Medulla oblongata (tissue), 1 donor: ENCODE measurements around the gene GPX5.
"Not testable (repeated sequence)": the region's sequence is repeated elsewhere in the genome, so short reads cannot be mapped to it uniquely, and the experiment has no call there.

ENCODE experiments used
- DNase-seq: peaks from one replicate; pipeline ENCODE4 v3.0.0-alpha.2; 2015; ENCODE audit errors: extremely low spot score

GPX5 gene

DNA sequence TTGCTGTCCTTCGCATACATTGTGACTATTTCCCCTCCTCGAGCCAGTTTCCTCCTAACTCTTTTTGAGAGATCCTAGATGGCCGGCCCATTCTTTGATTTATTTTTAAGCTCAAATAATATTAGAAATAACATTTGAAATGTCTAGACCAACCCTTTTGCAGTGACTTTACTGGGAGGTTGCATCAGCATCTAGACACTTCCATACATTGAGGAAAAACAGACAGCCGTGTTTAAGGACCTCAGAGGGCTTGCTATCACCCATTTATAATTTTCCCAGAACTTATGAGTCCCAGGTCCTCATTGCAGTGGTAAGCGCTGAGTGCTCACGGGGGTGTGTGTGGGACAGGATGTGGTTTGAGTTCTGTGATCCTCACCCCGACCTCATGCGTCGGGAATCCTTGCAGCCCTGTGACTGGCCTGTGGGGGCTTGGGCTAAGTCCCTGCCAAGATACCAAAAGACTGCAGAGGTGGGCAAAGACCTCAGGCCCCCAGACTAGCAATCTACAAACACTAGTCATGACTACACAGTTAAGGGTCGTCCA is at the start of gene GPX5:
GPX5 (plus strand) TSS at position 386 of the 544 bp plus-strand sequence; CDS start at position 519, 133 bp downstream.
- DNase-seq: no peak

- no peak for DNase-seq
Measured at GRCh38 chr6:28478518-28478917, 47.2 kb upstream of the GPX5 start.

DNA sequence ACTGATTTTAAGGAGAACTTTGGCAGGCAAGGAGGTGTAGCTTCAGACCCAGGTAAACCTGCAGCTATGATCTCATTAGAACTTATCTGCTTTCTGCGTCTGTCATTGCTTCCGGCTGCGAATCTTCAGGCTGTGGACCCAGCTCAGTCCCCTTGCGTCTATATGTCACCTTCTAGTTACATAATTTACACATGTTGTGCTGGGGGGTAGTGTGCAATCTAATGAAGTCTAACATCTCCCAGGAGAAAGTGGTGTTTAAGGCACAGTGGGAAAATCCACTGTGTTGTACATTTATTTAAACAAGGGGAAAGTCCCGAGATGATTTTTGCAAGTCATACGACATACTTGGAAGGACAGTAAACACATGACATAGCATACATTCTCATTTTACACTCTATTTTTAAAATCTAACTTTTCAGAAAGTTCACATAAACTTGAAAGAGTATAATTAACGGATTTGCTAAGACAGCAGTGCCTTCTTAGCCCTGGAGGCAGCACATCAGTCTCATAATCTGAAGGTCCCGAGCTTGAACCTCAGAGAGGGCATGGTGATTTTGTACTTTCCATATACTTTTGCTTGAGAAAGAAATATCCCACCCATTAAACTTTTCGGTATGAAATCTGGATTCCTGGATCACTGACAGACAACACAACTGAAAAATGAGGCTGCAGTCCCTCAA is 45.3 kb upstream of the GPX5 start:
- DNase-seq: no peak

GRCh38 chr6:28485482-28485881 is 40.2 kb upstream of the GPX5 start:
- no peak for DNase-seq

DNA sequence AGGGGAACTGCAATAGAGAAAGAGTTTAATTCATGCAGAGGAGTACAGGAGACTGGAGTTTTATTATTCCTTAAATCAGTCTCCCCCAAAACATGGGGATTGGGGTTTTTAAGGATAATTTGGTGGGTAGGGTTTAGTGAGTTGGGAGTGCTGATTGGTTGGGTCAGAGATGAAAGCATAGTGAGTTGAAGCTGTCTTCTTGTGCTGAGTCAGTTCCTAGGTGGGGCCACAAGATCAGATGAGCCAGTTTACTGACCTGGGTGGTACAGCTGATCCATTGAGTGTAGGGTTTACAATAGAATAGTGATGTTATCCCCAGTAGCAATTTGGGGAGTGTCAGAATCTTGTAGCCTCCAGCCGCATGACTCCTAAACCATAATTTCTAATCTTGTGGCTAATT is 39.1 kb upstream of the GPX5 start:
- no peak for DNase-seq

GRCh38 chr6:28486988-28487742 is 38.5 kb upstream of the GPX5 start:
- DNase-seq: no peak

- DNase-seq: peak; percentile 22
Measured at GRCh38 chr6:28488916-28489365, 36.7 kb upstream of the GPX5 start.

DNA sequence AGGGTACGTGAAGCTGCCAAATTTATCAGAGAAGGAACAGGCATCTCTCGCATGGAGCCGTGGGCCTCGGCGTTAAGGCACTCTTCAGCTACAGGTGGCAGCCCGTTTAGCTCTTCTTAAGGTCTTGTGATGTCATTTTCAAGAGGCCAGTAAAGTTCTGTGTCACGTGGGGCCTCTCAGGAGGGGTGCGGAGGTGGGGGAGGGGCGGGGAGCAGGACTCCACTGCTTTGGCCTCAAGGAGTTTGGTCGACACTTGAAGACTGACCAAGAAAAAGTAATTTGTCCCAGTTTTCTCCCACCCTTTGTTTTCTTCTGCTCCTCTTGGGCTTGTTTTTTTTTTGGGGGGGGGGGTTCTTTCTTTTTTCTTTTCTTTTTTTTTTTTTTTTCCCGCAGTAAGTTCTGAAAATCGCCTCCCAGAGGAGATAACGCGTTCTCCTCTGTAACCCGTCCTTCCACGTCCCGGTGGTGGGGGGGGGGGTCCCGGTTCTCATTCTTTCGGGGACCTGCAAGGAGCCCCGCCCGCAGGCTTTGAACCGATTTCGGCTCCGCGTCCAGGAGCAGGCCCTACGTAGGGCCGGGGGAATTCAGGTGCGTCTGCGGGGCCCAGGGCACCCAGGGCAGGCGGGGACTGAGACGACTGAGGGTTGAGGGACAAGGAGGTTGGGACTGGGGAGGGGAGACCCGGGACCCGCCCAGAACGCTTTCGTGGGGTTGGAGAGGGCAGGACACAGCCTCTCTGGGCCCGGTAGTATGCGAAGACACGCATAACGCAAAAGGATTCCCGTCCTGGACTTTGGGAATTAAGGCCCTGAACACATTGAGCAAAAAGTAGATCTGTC is 36.1 kb upstream of the GPX5 start:
- peak; percentile 48 for DNase-seq

GRCh38 chr6:28490205-28490890 is 35.3 kb upstream of the GPX5 start:
- DNase-seq: no peak

DNA sequence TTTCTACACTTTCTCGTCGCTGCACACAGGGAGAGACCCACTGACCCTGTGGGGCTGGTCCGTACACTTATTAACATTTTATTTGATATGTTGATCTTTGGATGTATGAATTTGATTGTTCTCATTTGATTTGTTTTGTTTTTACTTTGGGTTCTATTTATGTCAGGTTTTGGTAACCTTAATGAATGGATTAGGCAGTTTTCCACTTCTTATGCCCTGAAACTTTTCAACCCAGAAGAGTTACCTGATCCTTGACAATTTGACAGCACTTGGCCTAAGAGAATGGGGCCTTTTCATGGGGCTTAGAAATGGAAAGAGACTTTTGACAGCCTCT is 33.7 kb upstream of the GPX5 start:
- no peak for DNase-seq

- no peak for DNase-seq
Measured at GRCh38 chr6:28496099-28496779, 29.4 kb upstream of the GPX5 start.

DNA sequence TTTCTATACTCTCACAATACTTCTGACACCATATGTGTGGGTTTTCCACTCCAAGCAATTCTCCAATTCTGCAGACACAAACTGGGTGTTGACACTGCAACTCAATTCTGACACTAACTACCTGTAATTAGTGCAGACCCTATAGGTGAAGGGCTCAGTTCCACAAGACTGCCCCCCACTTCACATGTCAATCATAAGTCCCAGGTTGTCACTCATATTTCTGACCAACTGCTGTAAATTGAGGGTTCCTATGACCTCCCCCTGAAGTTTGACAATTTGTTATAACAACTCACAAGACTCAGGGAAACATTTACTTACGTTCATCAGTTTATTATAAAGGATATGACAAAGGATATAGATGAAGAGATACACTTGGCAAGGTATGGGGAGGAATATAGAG is 28.4 kb upstream of the GPX5 start:
- no peak for DNase-seq

GRCh38 chr6:28497893-28498292 is 27.8 kb upstream of the GPX5 start:
- DNase-seq: no peak

DNA sequence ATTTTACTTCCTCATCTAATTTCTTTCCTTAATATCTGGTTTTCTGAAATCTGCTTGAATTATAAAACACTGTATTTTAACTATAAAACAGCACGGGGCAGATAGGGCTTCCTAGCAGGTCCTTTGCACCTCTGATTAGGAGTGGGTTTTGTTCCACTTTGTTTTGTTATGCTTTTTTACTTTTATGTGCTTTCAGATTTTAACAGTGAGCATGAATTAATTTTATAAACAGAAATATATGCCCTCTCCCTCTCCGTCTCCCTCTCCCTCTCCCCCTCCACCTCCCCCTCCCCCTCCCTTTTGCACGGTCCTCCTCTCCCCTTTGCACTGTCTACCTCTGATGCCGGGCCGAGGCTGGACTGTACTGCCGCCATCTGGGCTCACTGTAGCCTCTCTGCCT is 24.4 kb upstream of the GPX5 start:
- DNase-seq: no peak

GRCh38 chr6:28502136-28502535 is 23.5 kb upstream of the GPX5 start:
- DNase-seq: not testable (repeated sequence)

DNA sequence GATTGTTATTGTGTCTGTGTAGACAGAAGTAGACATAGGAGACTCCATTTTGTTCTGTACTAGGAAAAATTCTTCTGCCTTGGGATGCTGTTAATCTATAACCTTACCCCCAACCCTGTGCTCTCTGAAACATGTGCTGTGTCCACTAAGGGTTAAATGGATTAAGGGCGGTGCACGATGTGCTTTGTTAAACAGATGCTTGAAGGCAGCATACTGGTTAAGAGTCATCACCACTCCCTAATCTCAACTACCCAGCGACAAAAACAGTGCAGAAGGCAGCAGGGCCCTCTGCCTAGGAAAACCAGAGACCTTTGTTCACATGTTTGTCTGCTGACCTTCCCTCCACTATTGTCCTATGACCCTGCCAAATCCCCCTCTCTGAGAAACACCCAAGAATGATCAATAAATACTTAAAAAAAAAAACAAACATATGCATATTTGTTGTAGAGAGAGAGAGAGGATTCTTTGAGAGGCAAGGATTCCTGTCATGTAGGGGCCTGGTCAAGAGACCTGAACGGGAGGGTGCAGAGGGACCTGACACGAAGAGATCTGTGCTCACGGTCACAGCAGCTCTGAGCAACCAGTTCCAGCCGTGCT is 22.9 kb upstream of the GPX5 start:
- not testable (repeated sequence) for DNase-seq

- no peak for DNase-seq
Measured at GRCh38 chr6:28505733-28506132, 19.9 kb upstream of the GPX5 start.

DNA sequence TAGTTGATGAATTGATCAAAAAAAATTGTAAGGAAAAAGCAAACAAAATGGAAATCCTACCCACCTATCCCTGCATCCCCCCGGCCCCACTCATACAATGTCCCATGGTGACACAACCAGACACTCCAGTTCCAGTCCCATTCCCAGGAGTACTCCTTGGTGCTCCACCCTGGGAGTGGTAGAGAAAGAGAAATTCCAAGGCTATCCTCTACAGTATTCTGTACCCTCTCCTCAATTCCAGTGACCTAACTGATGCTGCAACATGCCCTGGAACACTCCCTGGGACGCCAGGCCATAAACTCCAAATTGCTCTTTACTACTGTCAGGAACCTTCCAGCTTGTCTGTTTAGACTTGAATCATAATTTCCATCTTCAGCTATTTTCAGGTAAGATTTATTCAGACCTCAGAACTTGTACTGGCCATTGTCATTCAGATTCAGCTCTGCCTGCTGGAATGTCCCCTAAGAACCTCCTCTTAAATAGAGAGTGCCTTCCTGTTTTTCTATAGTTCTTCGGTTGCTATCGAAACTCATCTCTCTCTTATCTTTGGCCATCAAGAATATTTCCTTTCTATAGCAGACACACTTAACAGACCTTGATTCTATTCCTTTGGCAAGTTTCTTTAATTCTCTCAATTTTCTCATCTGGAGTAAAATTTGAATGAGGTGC is 18.7 kb upstream of the GPX5 start:
- no peak for DNase-seq

- no peak for DNase-seq
Measured at GRCh38 chr6:28511628-28512300, 13.9 kb upstream of the GPX5 start.
